K562 (cell line): ENCODE measurements around the gene FRMPD1. TPM values are rescaled to one million over a fixed set of nuclear protein-coding genes. Genes with fewer than 3 reads are reported as not detected.

Experiments used
- ATAC-seq: fragments of 200-7000 bp; cut with Tn5 transposase; 3 replicates; pipeline ENCODE4 v1.9.1; 2020; ENCODE audit warnings: moderate library complexity
- BruUV-seq: library from RNA; stranded (reverse); fragments of 400-500 nt; replicated peaks from 2 replicates; lab custom pipeline; 2021; lab: Mats Ljungman, UMichigan
- CTCF ChIA-PET: fragments of 300-600 bp; formaldehyde crosslinking; extraction: SDS; loops from one replicate; lab custom pipeline; 2021; ENCODE audit warnings: low intra/inter-chr PET ratio; lab: Yijun Ruan, JAX
- POLR2A ChIA-PET: fragments of 300-600, 350-650 bp; sonication (Branson Sonifier 250); formaldehyde crosslinking; extraction: SDS; loops from one replicate; lab custom pipeline; 2021; ENCODE audit warnings: antibody characterized with exemption, inconsistent platforms; lab: Yijun Ruan, JAX
- DNase-seq, 4 experiments: peaks; one replicate each; pipeline versions ENCODE4 v3.0.0 to v3.0.0-alpha.2; 2011 to 2018; ENCODE audit warnings: low spot score in 3 of 4, mixed read lengths in 3 of 4; ENCODE audit errors: extremely low read depth in 1 of 4
- FAIRE-seq: peaks from 2 replicates; lab custom pipeline; 2011; peaks lifted over from hg19 to GRCh38; lab: Jason Lieb, UNC
- H2AFZ ChIP-seq: 2 replicates; pipeline ENCODE4 v1.6.0; 2011; ENCODE audit warnings: low read depth, low read length, control low read depth, inconsistent platforms
- H3K27ac ChIP-seq: fragments of 200-600 bp; 3 replicates; pipeline ENCODE4 v1.8.0; 2011; ENCODE audit warnings: low read depth, mild to moderate bottlenecking, control low read depth, inconsistent platforms, low read length, moderate library complexity, mixed read lengths; ENCODE audit errors: extremely low read depth
- H3K27me3 ChIP-seq, 2 experiments: fragments of 300-600 bp in 1 of 2; 2 replicates in 1 of 2; 3 replicates in 1 of 2; pipeline versions ENCODE4 v1.6.0 to v1.8.0; 2011; ENCODE audit warnings: inconsistent platforms in 2 of 2, low read length in 2 of 2, mild to moderate bottlenecking in 1 of 2, mixed read lengths in 1 of 2, moderate library complexity in 1 of 2; ENCODE audit not compliant: control insufficient read depth in 2 of 2, insufficient read depth in 2 of 2
- H3K36me3 ChIP-seq: fragments of 300-600 bp; 3 replicates; pipeline ENCODE4 v1.8.0; 2011; ENCODE audit warnings: mild to moderate bottlenecking, low read length, inconsistent platforms; ENCODE audit not compliant: control insufficient read depth, insufficient read depth
- H3K4me1 ChIP-seq, 2 experiments: fragments of 200-600 bp in 1 of 2; replicated peaks in 1 of 2; 2 replicates in 1 of 2; 3 replicates in 1 of 2; pipeline versions ENCODE4 v1.5.1 to v1.8.0; 2011; ENCODE audit warnings: inconsistent platforms in 2 of 2, low read length in 2 of 2, mild to moderate bottlenecking in 1 of 2, mixed read lengths in 1 of 2, moderate library complexity in 1 of 2; ENCODE audit not compliant: control insufficient read depth in 2 of 2, insufficient read depth in 2 of 2
- H3K4me2 ChIP-seq: 2 replicates; pipeline ENCODE4 v1.6.1; 2011; ENCODE audit warnings: low read length, control low read depth, inconsistent platforms, mixed read lengths; ENCODE audit not compliant: insufficient read depth
- H3K4me3 ChIP-seq: fragments of 200-600 bp; sonication (generic), shearing (Covaris generic); 2 replicates; pipeline ENCODE4 v1.5.1; 2016; ENCODE audit warnings: control low read depth, inconsistent platforms
- H3K79me2 ChIP-seq: fragments of 200-600 bp; 3 replicates; pipeline ENCODE4 v1.8.0; 2011; ENCODE audit warnings: low read length, inconsistent platforms; ENCODE audit not compliant: control insufficient read depth, insufficient read depth
- H3K9ac ChIP-seq, 2 experiments: 2 replicates each; pipeline versions ENCODE4 v1.6.0 to v1.6.1; 2011; ENCODE audit warnings: low read depth in 2 of 2, low read length in 2 of 2, control low read depth in 1 of 2, inconsistent platforms in 1 of 2, mild to moderate bottlenecking in 1 of 2, mixed read lengths in 1 of 2; ENCODE audit not compliant: insufficient read depth in 1 of 2
- H3K9me1 ChIP-seq: one replicate; pipeline ENCODE4 v1.6.0; 2011; ENCODE audit warnings: inconsistent platforms, mild to moderate bottlenecking, low read length, moderate library complexity; ENCODE audit not compliant: control insufficient read depth, insufficient read depth
- H3K9me3 ChIP-seq: replicated peaks from 2 replicates; pipeline ENCODE4 v1.5.1; 2011; ENCODE audit warnings: low read depth, low read length, inconsistent platforms; ENCODE audit not compliant: control insufficient read depth, insufficient read depth
- H4K20me1 ChIP-seq: replicated peaks from 2 replicates; pipeline ENCODE4 v1.6.1; 2011; ENCODE audit warnings: low read length, inconsistent platforms, mixed read lengths; ENCODE audit not compliant: control insufficient read depth, insufficient read depth
- BHLHE40 ChIP-seq: IDR thresholded peaks from 2 replicates; pipeline ENCODE4 v1.6.1; 2011; ENCODE audit warnings: low read length, improper control_type of control experiment
- CBFA2T2 ChIP-seq: fragments of 450-650 bp; conservative IDR thresholded peaks from 2 replicates; pipeline ENCODE4 v1.6.1; 2017; ENCODE audit warnings: mild to moderate bottlenecking
- CBX3 ChIP-seq, 2 experiments: IDR thresholded peaks; 1 replicate in 1 of 2; 2 replicates in 1 of 2; pipeline ENCODE4 v1.6.1; 2012; ENCODE audit warnings: inconsistent platforms in 2 of 2, low read length in 2 of 2, borderline replicate concordance in 1 of 2, control low read depth in 1 of 2
- CEBPB ChIP-seq: fragments of 450-650 bp; IDR thresholded peaks from 2 replicates; pipeline ENCODE4 v1.6.1; 2016; ENCODE audit warnings: missing genetic modification characterization, missing compliant biosample characterization
- DPF2 ChIP-seq: fragments of 450-650 bp; IDR thresholded peaks from 2 replicates; pipeline ENCODE4 v1.6.1; 2016
- JUNB ChIP-seq: fragments of 450-650 bp; formaldehyde crosslinking; conservative IDR thresholded peaks from 2 replicates; pipeline ENCODE4 v1.4.0; 2020; ENCODE audit warnings: mild to moderate bottlenecking
- KLF16 ChIP-seq: IDR thresholded peaks from 2 replicates; pipeline ENCODE4 v1.6.1; 2016; ENCODE audit warnings: antibody characterized with exemption
- NFRKB ChIP-seq: fragments of 450-650 bp; IDR thresholded peaks from 2 replicates; pipeline ENCODE4 v1.6.1; 2016; ENCODE audit warnings: low read depth
- PBX2 ChIP-seq, 2 experiments: IDR thresholded peaks in 1 of 2; conservative IDR thresholded peaks in 1 of 2; 2 replicates each; pipeline ENCODE4 v1.6.1; 2016; ENCODE audit warnings: low read depth in 2 of 2, mild to moderate bottlenecking in 1 of 2, missing compliant biosample characterization in 1 of 2, missing genetic modification characterization in 1 of 2, moderate library complexity in 1 of 2
- RCOR1 ChIP-seq, 2 experiments: IDR thresholded peaks; 2 replicates each; pipeline ENCODE4 v1.6.1; 2012; ENCODE audit warnings: low read depth in 2 of 2, low read length in 2 of 2, borderline replicate concordance in 1 of 2, improper control_type of control experiment in 1 of 2
- SRF ChIP-seq, 2 experiments: fragments of 250-450, 450-650 bp in 1 of 2; sonication (Bioruptor Pico) in 1 of 2; sonication (generic) in 1 of 2; formaldehyde crosslinking; IDR thresholded peaks; 2 replicates each; pipeline versions ENCODE4 v1.5.0 to v1.5.1; 2020 to 2022; ENCODE audit warnings: mild to moderate bottlenecking in 1 of 2, missing genetic modification reagents in 1 of 2
- TSHZ1 ChIP-seq: fragments of 250-450 bp; sonication (Bioruptor Pico); IDR thresholded peaks from 2 replicates; pipeline ENCODE4 v1.4.0; 2020; ENCODE audit warnings: mild to moderate bottlenecking, moderate library complexity
- YY1 ChIP-seq, 3 experiments: IDR thresholded peaks; 2 replicates each; pipeline ENCODE4 v1.6.1; 2011; ENCODE audit warnings: low read length in 2 of 3, mild to moderate bottlenecking in 2 of 3, moderate library complexity in 2 of 3, borderline replicate concordance in 1 of 3, control low read depth in 1 of 3, low read depth in 1 of 3; ENCODE audit not compliant: insufficient read depth in 3 of 3, insufficient replicate concordance in 2 of 3, control insufficient read depth in 1 of 3, insufficient read length in 1 of 3; ENCODE audit errors: extremely low read depth in 1 of 3
- WGBS: fragments of 100-300 bp; shearing (Covaris generic); methylation state at CpG from one replicate; pipeline ENCODE4 v1.1.6; 2016; ENCODE audit warnings: low coverage, mixed read lengths; ENCODE audit not compliant: insufficient coverage; ENCODE audit errors: missing lambda C conversion rate; 5-methylcytosine and 5-hydroxymethylcytosine counted together
- in situ Hi-C: fragments of 300-500 bp; cut with MboI; formaldehyde crosslinking; loops from 4 replicates; pipeline ENCODE4 v1.15.0; 2018; ENCODE audit warnings: inconsistent platforms, mixed read lengths
- intact Hi-C: fragments of 100-400 bp; cut with micrococcal nuclease; formaldehyde crosslinking; loops from 2 replicates; pipeline ENCODE4 v1.14.2; 2022
- polyA plus RNA-seq, 8 experiments: library from polyadenylated mRNA; depleted of rRNA in 4 of 8; stranded (reverse) in 5 of 8; unstranded in 3 of 8; fragments of >200 nt; fragmentation: Nextera tagmentation in 2 of 8; fragmentation: Illumina TruSeq in 1 of 8; extraction: Ambion mirVana in 2 of 8; extraction: Trizol in 1 of 8; gene quantifications; 2 replicates each; pipeline versions ENCODE4 v1.2.1 to v1.2.3, GENCODE V29; 2011 to 2014; ENCODE audit warnings: inconsistent platforms in 1 of 8, missing spikeins in 1 of 8
- total RNA-seq, 7 experiments: library from RNA; depleted of rRNA in 6 of 7; stranded (reverse); fragments of >200 nt in 6 of 7; fragmentation: Illumina TruSeq in 2 of 7; extraction: Trizol in 2 of 7; gene quantifications; 2 replicates each; pipeline versions ENCODE4 v1.2.1 to v1.2.3, GENCODE V29; 2011 to 2021; ENCODE audit warnings: low replicate concordance in 1 of 7

Gene FRMPD1
- total and polyA plus RNA-seq, 9 of the 15 experiments (the other 6 are each of a cell fraction or from before 2014, with no cell fraction given): not detected

GRCh38 chr9:37747271-37747753 is 96.6 kb downstream of the FRMPD1 start (continued):
- TF ChIP-seq SRF (CRISPR knock-in tag; IDR thresholded peaks at IDR 0.05) (no peak), PBX2 (CRISPR knock-in tag; IDR thresholded peaks at IDR 0.05; ENCODE audit: low read depth) (no peak), PBX2 (tag; conservative IDR thresholded peaks at IDR 0.05; ENCODE audit: low read depth) (no peak), KLF16 (peak; percentile 69; the same call in 1 of the 2 replicates), CBX3 (IDR thresholded peaks at IDR 0.05; ENCODE audit: borderline replicate concordance in 1 of 2, low read length in 2 of 2) (0 out of 3 replicates have a peak, but pooled peaks of 1 of the 2 experiments have one; percentile 16)

GRCh38 chr9:37749129-37749528 is 98.4 kb downstream of the FRMPD1 start:
- Histone ChIP-seq H3K27ac (no peak overlapping the region), H3K9me1 (no peaks in the 10 kb centered on the region), H3K4me1 (peaks cover 15 to 23% of the 10 kb centered on the region in 2 experiments; a peak in 4 of 5 replicates), H3K36me3 (no peaks in the 10 kb centered on the region), H3K4me3 (no peak overlapping the region), H2AFZ (peak overlapping the region; percentile 26), H3K9me3 (peaks cover 2% of the 10 kb centered on the region; the same call in 1 of the 2 replicates), H3K9ac (no peak overlapping the region), H3K27me3 (peaks cover 0 to 16% of the 10 kb centered on the region in 2 experiments; a peak in 3 of 5 replicates), H3K4me2 (no peak overlapping the region), H4K20me1 (no peaks in the 10 kb centered on the region), H3K79me2 (peaks cover 5% of the 10 kb centered on the region)
- no TSS peak for BruUV-seq
- 2% methylated on average over 5 of the region's 5 CpGs for WGBS
- in situ Hi-C loops (loop anchor here (25.0 kb wide), 1 partner anchor 613 kb away; no protein-coding TSS in a partner anchor), intact Hi-C loops (loop anchor here (5.0 to 10.0 kb wide), 4 partner anchors 157 to 416 kb away; partner anchors contain the start of genes SHB and TOMM5)
- ATAC-seq (no peak), FAIRE-seq (peak; percentile 15), DNase-seq (peak in 2 of 4 experiments; percentile 44 to 60)
- ChIA-PET POLR2A (interaction anchor here (1.5 to 1.7 kb wide), 2 partner anchors 16 to 25 kb away, joined by 3 to 5 read pairs; no protein-coding TSS in a partner anchor), CTCF (no interaction called here)
- TF ChIP-seq TSHZ1 (CRISPR knock-in tag): no peak
- peak; percentile 42 for TF ChIP-seq CEBPB (tag)
- TF ChIP-seq NFRKB: no peak
- TF ChIP-seq JUNB (CRISPR knock-in tag): no peak
- TF ChIP-seq DPF2: peak; percentile 38; the same call in 1 of the 2 replicates
- no peak for TF ChIP-seq CBFA2T2
- TF ChIP-seq BHLHE40: peak; percentile 50; the same call in 1 of the 2 replicates
- no peak for TF ChIP-seq YY1 (IDR thresholded peaks at IDR 0.05; ENCODE audit: borderline replicate concordance in 1 of 3, control insufficient read depth in 1 of 3, extremely low read depth in 1 of 3, insufficient read depth in 3 of 3, insufficient read length in 1 of 3, insufficient replicate concordance in 2 of 3, low read depth in 1 of 3, low read length in 2 of 3)
- peak in 1 of 2 experiments; percentile 19; a peak in 1 of 4 replicates for TF ChIP-seq RCOR1 (IDR thresholded peaks at IDR 0.05; ENCODE audit: borderline replicate concordance in 1 of 2, low read depth in 2 of 2, low read length in 2 of 2)
